ENCODE data around the gene H6PD.

Gene H6PD

DNA sequence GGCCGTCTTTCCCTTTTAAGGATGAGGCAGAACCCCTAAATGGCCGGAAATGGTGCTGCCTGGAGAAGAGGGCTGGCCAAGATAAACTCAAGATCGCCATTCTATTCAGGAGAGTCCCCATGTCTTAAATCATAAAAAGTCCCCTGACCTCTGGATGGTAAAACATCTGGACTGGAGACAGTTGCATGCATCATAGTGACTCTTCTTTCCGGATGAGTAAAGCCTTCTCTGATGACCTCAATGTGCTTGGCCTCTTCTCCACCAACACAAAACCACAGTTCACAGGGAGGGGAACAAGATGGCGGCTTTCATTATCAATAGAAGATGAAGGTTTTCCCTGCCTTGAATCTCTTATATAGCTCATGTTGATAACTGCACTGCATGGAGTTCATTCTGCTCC lies 27.5 kb upstream of the H6PD start:
- no peak for DNase-seq

DNA sequence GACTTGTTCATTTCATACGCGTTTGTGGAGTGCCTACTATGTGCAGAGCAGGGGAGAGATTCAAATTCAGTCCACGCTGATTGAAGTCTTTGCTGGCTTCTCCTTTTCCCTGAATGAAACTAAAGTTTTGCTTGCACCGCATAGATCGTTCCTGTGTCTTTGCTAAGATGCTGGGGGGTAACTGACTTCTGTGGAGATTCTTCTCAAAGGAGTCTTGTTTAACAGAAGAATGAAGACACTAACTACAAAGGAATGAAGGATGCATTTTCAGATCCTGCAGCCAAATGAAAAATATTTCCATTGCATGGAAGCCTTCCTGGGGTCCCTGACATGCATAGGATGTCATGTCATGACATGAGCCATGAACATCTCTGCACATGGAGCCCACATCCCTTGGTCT lies 26.9 kb upstream of the H6PD start:
- no peak for DNase-seq

DNA sequence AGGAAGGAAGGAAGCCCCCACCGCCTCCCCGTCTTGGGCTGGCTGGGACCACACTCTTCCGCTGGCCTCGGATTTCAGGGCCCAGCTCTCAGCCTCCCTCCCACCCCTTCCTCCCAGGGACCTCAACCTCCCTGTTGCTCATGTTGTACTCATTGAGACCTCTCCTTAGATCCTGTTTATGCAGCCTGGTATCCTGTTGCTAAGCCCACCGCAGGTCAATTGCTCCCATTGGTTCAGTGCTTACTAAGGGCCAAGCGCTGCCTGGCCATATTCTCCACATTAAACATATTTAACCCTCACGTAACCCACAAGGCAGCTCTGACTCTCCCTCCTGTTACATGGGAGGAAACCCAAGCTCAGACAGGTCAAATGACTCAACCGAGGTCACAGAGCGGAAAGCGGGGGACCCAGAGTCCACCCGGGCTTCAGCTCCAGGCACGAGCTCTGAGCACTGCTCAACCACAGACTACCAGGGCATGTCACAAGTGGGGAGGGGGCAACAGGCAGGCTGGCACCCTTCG lies 23.2 kb upstream of the H6PD start:
- DNase-seq, result no peak

DNA sequence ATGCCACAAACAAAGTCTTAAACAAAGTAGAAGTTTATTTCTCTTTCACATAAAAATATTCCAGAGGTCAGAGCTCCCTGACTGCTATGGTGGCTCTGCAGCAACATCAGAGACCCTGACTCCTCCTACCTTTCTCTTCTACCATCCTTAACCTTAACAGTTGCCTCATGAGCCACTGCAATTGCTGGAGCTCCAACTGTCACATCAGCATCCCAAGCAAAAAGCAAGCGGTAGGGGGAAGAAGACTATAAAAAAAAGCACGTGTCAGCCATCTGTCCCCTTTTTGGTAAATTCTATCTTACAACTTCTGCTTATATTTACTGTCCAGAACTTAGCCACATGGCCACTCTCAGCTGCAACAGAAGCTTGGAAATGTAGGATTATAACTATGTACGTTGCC lies 21.8 kb upstream of the H6PD start:
- DNase-seq, result no peak

DNA sequence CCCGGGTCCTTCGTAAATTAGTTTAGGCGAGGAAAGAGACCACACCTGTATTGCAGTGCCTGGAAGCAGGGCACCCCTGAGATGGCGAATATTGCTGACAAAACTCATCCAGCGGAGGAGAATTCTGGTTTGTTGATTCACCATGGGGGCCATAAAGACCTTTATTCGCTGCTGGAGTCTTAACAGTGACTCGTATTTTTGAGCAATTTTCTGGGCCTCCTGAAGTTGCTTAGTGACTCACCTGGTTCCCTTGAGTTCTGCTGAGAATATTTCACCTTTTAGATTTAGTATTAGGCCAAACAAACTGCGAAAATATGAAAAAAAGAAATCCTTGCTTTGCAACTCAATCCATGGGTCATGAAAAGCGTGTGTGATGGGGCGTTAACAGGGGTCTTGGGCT lies 20.6 kb upstream of the H6PD start:
- no peak for DNase-seq

DNA sequence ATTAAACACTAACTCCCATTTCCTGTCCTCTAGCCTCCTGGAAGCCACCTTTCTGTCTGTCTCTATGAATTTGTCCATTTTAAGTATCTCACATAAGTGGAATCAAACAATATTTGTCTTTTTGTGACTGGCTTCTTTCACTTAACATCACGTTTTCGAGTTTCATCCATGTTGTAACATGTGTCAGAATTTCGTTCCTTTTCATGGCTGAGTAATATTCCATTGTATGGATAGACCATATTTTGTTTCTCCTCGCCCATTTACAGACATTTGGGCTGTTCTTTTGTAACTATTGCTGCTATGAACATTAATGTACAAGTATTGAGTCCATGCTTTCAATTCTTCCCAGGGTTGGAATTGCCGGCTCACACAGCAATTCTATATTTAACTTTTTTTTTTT lies 15.7 kb upstream of the H6PD start:
- DNase-seq, result no peak

DNA sequence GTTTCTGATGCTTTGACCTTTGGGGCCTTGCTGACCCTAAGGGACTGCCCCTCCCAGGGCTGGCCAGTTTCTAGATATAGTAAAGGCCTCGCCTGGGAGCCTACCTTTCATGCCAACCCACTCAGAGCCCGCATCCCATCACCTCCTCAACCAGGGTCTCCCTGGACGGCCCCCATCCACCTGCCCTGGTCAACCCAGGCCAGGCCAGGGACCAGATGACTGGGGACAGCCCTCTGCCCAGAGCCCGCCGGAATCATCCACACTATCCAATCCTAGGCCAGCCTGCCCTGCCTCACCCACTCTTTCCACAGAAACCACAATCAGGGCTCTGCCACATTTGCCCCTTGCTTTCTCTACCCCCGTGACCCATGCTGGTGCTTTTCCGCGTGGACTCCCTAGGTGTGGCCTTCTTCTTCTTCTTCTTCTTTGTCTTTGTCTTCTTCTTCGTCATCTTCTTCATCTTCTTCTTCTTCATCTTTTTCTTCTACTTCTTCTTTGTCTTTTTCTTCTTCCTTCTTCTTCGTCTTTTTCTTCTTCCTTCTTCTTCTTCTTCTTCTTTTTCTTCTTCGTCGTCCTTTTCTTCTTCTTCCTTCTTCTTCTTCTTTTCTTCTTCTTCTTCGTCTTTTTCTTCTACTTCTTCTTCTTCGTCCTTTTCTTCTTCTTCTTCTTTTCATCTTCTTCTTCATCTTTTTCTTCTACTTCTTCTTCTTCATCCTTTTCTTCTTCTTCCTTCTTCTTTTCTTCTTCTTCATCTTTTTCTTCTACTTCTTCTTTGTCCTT lies 11.5 kb upstream of the H6PD start:
- DNase-seq, result no peak

DNA sequence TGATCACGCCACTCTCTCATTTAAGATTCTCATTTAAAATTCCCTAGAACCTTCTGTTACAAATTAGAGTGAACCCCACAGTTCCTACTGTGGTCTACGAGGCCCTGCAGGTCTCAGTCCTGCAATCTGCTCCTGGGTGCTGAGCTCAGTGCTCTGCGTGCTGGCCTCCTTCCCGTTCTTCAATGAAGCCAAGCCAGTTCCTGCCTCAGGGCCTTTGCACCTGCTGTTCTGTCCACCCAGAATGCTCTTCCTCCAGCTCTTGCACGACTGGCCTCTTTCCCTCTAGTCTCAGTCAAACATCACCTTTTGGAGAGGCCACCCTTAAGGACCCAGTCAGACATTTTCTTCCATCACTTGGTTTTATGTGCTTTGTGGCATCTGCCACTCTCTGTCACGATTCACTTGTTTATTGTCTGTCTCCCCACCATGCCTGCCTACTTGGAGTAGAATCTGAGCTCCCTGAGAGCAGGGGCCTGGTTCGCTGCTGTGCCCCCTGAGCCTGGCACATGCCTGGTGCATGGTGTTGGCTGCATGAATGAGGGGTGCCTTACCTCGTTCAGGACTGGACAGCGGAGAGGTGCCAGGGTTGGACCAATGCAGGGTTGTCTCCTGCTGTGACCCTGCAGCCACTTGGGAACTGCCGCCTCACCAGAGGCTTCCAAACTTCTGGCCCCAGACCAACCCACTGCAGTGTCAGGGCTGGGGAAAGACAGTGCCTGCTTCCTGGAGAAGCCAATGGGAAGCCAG lies 9.7 kb upstream of the H6PD start:
- DNase-seq, result no peak

DNA sequence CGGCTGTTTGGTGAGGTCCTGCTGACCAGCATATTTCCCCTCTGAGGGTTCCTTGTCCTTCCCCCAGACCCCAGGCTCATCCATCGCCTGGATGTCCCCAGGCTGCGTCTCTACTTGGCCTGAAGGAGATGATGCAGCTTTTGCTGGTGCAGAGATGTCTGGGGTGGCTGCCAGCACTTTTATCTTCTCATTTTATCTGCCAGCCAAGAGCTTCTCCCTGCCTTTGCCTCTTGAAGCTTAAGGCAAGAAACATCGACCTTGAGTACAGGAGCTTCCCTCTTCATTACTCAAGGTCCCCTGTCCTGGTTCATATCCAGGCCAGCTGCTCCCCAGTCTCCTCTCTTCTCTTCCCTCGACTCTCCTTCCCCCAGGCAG lies 9.2 kb upstream of the H6PD start:
- DNase-seq, result no peak

DNA sequence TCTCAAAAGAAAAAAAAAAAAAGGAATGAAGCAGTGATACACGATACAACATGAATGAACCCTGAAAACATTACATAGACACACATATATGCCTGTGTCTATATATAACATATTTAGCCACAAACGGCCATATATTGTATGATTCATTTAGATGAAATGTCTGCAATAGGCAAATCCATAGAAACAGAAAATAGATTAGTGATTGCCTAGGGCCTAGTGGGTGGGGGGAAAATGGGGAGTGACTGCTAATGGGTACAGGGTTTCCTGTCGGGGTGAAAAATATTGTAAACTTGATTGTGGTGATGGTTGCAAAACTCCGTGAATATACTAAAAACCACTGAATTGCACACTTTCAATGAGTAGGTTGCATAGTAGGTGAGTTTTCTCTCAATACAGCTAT lies 6.0 kb upstream of the H6PD start:
- no peak for DNase-seq

DNA sequence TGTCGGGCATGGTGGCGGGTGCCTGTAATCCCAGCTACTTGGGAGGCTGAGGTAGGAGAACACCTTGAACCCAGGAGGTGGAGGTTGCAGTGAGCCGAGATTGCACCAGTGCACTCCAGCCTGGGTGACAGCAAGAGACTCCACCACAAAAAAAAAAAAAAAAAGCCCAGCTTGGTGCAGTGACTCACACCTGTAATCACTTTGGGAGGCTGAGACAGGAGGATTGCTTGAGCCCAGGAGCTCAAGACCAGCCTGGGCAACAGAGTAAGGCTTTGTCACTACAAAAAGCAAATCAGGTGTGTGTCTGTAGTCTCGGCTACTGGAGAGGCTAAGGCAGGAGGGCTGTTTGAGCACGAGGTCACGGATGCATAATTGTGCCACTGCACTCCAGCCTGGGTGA lies 5.0 kb upstream of the H6PD start:
- DNase-seq, result no peak

DNA sequence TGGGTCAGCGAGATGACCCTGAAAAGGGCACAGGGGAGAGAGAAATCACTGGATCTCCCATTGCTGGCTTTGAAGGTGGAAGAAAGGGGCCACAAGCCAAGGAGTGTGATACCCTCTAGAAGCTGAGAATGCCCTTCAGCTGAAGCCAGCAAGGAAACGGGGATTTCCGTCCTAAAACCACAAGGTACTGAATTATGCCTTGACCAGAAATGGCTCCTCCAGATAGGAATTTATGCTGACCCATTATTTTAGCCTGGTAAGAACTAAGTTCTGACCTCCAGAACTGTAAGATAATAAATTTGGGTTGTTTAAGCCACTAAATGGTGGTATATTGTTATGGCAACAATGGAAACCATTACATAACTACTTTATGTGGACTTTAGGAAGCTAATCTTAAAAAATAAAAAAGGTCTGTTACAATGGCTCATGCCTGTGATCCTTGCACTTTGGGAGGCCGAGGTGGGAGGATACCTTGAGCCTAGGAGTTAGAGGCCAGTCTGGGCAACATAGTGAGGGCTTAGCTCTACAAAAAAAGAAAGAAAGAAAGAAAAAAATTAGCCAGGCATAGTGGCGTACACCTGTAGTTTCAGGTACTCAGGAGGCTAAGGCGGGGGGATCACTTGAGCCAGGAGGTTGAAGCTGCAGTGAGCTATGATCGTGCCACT lies 3.6 kb upstream of the H6PD start:
- no peak for DNase-seq

DNA sequence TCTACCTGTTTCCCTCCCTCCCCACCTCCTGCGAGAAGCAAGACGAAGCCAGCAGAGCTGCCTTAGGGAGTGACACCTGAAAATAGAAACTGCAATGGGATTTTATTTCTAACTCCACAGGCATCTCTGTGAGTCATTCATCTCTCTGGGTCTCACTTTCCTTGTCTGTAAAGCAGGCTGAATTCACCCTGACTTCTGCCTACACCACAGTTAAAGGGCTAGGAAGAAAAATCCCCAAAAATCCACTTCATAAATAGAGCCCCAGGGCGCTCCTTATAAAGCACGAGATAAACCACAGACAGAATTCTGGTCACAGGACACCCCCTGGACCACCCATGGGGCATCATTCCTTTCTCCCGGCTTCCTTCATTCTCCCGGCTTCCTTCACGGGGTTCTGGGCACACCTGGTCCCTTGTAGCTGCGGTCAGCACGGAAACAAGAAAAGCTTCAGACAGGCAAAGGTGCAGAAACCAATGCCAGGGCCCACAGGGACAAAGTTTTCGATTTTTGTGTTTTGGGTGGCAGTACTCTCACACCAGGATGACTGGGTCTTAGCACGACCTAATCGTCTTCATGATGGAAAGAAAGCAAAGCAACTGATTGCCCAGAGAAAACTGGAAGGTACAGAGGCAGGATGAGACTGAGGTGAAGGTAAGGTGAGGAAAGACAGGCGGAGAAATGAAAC lies 2.8 kb upstream of the H6PD start:
- DNase-seq, result no peak

DNA sequence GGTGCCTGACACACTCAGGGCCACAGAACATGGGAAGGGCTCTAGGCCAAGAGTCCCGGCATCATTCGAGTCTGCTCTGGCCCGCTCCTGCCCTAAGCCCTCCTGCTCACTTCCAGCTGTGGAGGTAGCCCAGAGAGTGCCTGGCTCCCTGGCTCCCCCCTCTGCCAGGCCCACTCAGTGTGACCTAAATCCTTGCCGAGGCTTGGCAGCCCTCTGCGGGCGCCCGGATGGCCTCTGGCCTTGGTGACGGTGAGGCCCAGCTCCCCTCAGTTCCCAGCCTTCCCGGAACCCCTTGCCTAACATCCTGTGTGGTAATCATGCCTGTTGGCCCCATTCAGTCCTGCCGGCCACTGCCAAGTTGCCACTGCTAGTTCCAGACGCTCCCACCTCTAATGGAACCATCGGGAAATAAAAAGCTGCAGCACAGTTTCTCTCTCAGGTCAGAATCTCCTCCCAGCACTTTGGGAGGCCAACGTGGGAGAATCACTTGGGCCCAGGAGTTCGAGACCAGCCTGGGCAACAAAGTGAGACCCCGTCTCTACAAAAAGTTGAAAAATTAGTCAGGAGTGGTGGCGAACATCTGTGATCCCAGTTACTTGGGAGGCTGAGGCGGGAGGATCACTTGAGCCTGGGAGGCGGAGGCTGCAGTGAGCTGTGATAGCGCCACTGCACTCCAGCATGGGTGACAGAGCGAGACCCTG lies 1.2 kb upstream of the H6PD start:
- DNase-seq, result no peak

DNA sequence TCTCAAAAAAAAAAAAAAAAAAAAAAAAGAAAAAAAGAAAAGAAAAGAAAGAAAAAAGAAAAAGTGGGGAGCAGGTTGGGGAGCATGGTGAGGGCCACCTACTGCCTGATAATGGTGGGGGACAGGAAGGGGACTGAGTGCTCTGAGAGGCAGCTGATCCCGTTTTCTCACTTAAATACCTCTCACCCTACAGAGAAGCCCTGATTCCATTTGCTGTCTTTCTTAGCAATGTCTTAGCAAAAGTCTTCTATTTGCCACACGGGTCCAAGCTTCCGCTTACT lies 692 bp upstream of the H6PD start:
- no peak for DNase-seq

DNA sequence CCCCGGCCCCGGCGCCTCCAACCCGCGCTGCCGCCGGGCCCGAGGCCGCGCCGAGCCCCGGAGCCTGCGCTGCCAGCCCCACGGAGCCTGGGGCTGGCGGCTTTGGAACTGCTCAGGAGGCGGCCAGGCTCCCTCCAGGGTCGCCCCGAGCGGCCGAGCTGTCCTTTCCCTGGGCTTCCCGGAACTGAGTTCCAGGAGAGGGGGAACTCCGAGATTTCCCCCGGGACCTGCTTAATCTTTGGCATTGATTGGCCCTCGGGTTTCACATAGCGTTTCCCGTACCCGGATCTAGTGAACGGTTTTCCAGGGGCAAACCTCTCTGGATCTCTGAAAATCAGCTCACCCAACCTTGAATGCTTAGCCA lies 504 bp downstream of the H6PD start:
- DNase-seq, result no peak

DNA sequence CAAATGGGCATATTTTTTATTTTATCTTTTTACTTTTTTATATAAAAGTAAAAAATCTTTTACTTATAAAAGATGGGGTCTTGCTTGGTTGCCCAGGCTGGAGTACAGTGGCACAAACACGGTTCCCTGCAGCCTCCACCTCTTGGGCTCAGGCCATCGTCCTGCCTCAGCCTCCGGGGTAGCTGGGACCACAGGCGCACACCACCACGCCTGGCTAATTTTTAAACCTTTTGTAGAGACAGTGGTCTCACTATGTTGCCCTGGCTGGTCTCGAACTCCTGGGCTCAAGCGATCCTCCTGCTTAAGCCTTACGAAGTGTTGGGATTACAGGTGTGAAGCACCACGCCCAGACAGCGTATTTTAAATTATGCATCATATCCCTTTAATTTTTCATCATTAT lies 986 bp downstream of the H6PD start:
- DNase-seq, result no peak

DNA sequence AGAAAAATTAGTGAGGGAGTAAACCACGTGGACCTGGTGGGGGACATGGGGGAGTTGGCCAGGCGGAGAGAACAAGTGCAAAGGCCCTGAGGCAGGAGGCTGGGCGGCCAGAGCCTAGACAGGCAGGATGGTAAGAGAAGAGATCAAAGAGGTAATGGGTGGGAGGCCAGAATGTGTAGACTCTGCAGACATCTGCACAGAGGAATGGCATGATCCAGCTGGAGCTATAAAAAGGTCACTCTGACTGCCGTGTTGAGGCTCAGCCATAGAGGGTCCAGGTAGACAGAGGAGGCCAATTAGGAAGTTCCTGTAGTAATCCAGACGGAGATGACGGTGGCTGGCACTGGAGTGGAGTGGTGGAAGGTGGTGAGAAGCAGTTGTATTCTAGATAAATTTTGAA lies 3.6 kb downstream of the H6PD start:
- no peak for DNase-seq

DNA sequence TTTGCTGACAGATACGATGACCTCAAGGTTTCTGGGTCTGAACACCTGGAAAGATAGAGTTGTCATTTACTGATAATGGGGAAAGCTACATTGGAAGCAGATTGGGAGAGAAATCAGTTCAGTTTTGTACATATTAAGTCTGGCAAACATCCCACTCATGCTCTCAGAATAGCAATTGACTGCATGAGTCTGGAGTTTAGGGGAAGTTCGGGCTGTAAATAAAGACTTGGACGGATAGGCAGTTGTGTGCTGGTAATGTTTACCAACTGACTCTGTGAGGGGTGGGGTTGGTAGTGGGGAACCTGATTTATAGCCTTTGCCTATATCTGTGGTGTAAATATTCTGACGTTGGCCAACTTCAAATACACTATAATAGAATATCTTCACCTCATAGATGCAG lies 4.0 kb downstream of the H6PD start:
- DNase-seq, result no peak

DNA sequence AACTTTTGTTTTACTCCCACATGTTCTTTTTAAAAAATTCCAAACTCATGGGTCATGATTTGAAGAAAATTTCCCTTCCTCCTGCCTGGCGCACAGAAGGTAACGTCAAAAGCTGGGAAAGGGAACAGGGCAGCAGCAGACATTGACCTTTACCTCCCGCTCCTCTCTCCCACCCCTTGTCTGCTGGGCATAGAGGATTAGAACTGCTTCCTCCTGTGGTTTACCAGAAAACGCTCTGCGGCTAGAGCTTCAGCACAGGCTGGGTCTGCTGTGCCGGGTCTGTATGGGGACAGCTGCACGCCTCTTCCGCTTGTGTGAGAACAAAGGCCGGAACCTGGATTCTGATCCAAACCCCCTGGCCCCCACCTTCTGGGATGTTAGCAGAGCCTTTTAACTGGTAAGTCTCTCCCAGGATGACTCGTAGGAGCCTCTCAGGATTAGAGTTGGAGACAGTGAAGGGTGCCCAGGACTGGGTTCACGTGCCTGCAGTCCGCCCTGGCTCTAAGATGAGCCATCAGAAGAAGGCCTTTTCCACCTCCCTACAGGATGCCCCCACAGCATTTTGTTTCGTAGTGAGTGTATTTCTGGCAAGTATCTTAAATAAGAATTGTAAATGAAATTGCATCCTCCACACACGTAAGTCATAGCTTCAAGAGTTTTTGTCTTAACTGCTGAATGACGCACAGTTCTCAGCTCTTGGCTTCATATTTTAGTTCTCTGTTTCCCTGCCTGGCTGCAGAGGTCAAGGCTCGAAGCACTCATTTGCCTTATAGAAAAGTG lies 5.2 kb downstream of the H6PD start:
- DNase-seq, result peak in 1 of 2 experiments; percentile 15

DNA sequence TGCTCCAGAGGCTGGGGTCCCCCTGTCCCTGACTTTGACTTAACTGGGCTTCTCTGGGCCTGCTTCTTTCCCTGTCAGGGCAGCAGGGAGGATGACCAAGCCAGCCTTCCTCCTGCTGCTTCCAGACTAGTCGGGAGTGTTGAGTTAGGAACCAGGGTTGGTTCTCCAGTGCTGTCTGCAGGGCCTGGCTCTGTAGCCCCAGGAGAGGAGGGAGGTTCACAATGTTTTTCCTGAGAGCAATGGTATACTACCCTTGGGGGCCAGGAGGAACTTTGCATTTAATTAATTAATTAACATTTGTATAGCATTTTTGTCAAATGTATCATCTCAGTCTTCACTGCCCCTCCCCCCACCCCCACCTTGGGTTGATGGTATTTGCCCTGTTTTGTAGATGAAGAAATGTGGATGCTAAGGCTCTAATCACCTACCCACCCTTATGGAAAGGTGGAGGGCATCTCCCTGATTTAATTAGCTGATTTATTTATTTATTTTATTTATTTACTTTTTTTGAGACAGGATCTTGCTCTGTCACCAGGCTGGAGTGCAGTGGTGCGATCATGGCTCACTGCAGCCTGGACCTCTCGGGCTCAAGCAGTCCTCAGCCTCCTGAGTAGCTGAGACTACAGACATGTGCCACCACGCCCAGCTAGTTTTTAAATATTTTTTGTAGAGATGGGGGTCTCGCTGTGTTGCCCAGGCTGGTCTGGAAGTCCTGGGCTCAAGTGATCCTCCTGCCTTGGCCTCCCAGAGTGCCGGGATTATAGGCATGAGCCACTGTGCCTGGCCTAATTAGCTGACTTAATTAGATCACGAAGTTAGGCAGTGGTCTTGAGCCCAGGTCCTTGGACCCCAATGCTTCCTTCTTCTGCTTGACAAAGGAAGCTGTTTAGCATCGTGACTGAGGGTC lies 6.6 kb downstream of the H6PD start:
- no peak for DNase-seq
